PC-3 (cell line): Measurements from ENCODE around the gene AVL9. TPM values are rescaled to one million over a fixed set of nuclear protein-coding genes. Genes with fewer than 3 reads are reported as not detected.
"Not testable (repeated sequence)": the region's sequence is repeated elsewhere in the genome, so short reads cannot be mapped to it uniquely, and the experiment has no call there.

Experiments
- ATAC-seq: fragments of 200-7000 bp; cut with Tn5 transposase; 2 replicates; pipeline ENCODE4 v1.9.1; 2020; ENCODE audit warnings: mild to moderate bottlenecking, moderate library complexity
- BruUV-seq: library from RNA; stranded (reverse); fragments of 400-500 nt; replicated peaks from 2 replicates; lab custom pipeline; 2021; lab: Mats Ljungman, UMichigan
- CTCF ChIA-PET: fragments of 300-600 bp; sonication (Branson Sonifier 250); formaldehyde crosslinking; loops from one replicate; lab custom pipeline; 2022; ENCODE audit warnings: antibody characterized with exemption; lab: Charles Lee
- POLR2A ChIA-PET: fragments of 300-600 bp; sonication (Branson Sonifier 250); formaldehyde crosslinking; loops from one replicate; lab custom pipeline; 2022; ENCODE audit warnings: antibody characterized with exemption; ENCODE audit not compliant: unreplicated experiment; lab: Charles Lee
- DNase-seq: peaks from one replicate; pipeline ENCODE4 v3.0.0-alpha.2; 2015
- H2AFZ ChIP-seq: fragments of 300-600 bp; sonication (generic); 2 replicates; pipeline ENCODE4 v1.6.0; 2016; ENCODE audit warnings: antibody characterized with exemption, low read length
- H3F3A ChIP-seq: fragments of 300-600 bp; sonication (generic); one replicate; pipeline ENCODE4 v1.6.0; 2017; ENCODE audit warnings: antibody characterized with exemption, low read length, control low read depth, mild to moderate bottlenecking; ENCODE audit not compliant: unreplicated experiment
- H3K27ac ChIP-seq: fragments of 300-600 bp; sonication (generic); 2 replicates; pipeline ENCODE4 v1.5.1; 2016; ENCODE audit warnings: mild to moderate bottlenecking, low read length
- H3K27me3 ChIP-seq: fragments of 300-600 bp; sonication (generic); 2 replicates; pipeline ENCODE4 v1.6.1; 2016; ENCODE audit warnings: low read length, mixed read lengths
- H3K36me3 ChIP-seq: fragments of 300-600 bp; sonication (generic); 2 replicates; pipeline ENCODE4 v1.6.1; 2016; ENCODE audit warnings: low read depth, mixed run types, low read length, mixed read lengths
- H3K4me1 ChIP-seq: fragments of 300-600 bp; sonication (generic); 2 replicates; pipeline ENCODE4 v1.5.1; 2016; ENCODE audit warnings: low read length; ENCODE audit not compliant: insufficient read depth
- H3K4me2 ChIP-seq: fragments of 300-600 bp; sonication (generic); 2 replicates; pipeline ENCODE4 v1.6.0; 2016; ENCODE audit warnings: low read length
- H3K4me3 ChIP-seq: fragments of 300-600 bp; sonication (generic); 2 replicates; pipeline ENCODE4 v1.5.1; 2016; ENCODE audit warnings: mild to moderate bottlenecking, low read length, mixed read lengths
- H3K79me2 ChIP-seq: fragments of 300-600 bp; sonication (generic); 2 replicates; pipeline ENCODE4 v1.6.1; 2017; ENCODE audit warnings: low read length, mixed read lengths
- H3K9ac ChIP-seq: fragments of 300-600 bp; sonication (generic); 2 replicates; pipeline ENCODE4 v1.6.0; 2016; ENCODE audit warnings: mild to moderate bottlenecking, low read length
- H3K9me2 ChIP-seq: fragments of 300-600 bp; sonication (generic); replicated peaks from 2 replicates; pipeline ENCODE4 v1.6.1; 2016; ENCODE audit warnings: mixed run types, low read length, mixed read lengths
- H3K9me3 ChIP-seq: fragments of 300-600 bp; sonication (generic); 2 replicates; pipeline ENCODE4 v1.6.1; 2016; ENCODE audit warnings: low read length, mixed read lengths
- H4K20me1 ChIP-seq: fragments of 300-600 bp; sonication (generic); 2 replicates; pipeline ENCODE4 v1.6.1; 2016; ENCODE audit warnings: low read length, mixed read lengths
- EZH2 ChIP-seq: fragments of 300-600 bp; sonication (generic); IDR thresholded peaks from one replicate; pipeline ENCODE4 v1.6.1; 2017; ENCODE audit warnings: antibody characterized with exemption, mild to moderate bottlenecking, low read length; ENCODE audit not compliant: unreplicated experiment
- EZH2phosphoT487 ChIP-seq: fragments of 300-600 bp; sonication (generic); IDR thresholded peaks from 2 replicates; pipeline ENCODE4 v1.6.1; 2018; ENCODE audit warnings: mild to moderate bottlenecking, antibody characterized with exemption, low read length, borderline replicate concordance
- intact Hi-C: fragments of 100-400 bp; cut with micrococcal nuclease; formaldehyde crosslinking; loops from 2 replicates; pipeline ENCODE4 v1.9.0; 2023
- total RNA-seq: library from RNA; depleted of rRNA; stranded (reverse); fragments of >200 nt; gene quantifications from 2 replicates; pipeline ENCODE4 v1.2.3, GENCODE V29; 2014
- TF ChIP-seq, protein P1 (sequence below): fragments of 300-600 bp; sonication (generic); conservative IDR thresholded peaks from 2 replicates; pipeline ENCODE4 v1.5.1; 2017; ENCODE audit warnings: antibody characterized with exemption, low read depth, mild to moderate bottlenecking, low read length

AVL9 gene
- total RNA-seq, 1 experiment from 2014 or later = 13.2 TPM

DNA sequence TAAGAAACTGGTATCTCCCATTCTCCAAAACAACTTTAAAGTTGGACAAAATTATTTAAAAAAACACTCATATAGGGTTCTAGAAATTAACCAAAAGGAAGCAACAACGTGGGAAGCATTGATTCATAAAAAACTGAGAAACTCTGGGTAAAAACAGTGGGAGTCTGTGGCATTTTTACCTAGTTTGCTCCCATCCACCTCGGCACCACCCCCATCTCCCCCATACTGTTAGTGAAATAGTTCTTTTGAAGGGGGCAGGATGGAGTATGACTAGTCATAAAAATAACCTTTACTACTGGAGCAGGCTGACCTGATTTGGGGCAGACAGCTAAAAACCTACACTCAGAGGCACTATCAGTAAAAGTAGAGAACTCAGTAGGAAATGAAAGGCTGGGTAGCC lies 123.2 kb downstream of the AVL9 start:
- Histone ChIP-seq H3K9me3 (no peaks in the 10 kb centered on the region), H3K9me2 (no peaks in the 10 kb centered on the region), H3K4me1 (peaks cover 3% of the 10 kb centered on the region; the same call in 1 of the 2 replicates), H3K27me3 (no peaks in the 10 kb centered on the region), H3K9ac (no peak overlapping the region), H3K4me3 (no peak overlapping the region), H3K36me3 (no peaks in the 10 kb centered on the region), H3K79me2 (no peaks in the 10 kb centered on the region), H3F3A (no peaks in the 10 kb centered on the region), H4K20me1 (no peaks in the 10 kb centered on the region), H3K27ac (no peak overlapping the region), H2AFZ (no peak overlapping the region), H3K4me2 (no peak overlapping the region)
- ChIA-PET POLR2A (no interaction called here), CTCF (interaction anchor here (0.7 kb wide), 1 partner anchor 123 kb away, joined by 3 read pairs; the partner anchor contains the start of gene AVL9)
- no peak for TF ChIP-seq EZH2
- TF ChIP-seq, protein P1, sequence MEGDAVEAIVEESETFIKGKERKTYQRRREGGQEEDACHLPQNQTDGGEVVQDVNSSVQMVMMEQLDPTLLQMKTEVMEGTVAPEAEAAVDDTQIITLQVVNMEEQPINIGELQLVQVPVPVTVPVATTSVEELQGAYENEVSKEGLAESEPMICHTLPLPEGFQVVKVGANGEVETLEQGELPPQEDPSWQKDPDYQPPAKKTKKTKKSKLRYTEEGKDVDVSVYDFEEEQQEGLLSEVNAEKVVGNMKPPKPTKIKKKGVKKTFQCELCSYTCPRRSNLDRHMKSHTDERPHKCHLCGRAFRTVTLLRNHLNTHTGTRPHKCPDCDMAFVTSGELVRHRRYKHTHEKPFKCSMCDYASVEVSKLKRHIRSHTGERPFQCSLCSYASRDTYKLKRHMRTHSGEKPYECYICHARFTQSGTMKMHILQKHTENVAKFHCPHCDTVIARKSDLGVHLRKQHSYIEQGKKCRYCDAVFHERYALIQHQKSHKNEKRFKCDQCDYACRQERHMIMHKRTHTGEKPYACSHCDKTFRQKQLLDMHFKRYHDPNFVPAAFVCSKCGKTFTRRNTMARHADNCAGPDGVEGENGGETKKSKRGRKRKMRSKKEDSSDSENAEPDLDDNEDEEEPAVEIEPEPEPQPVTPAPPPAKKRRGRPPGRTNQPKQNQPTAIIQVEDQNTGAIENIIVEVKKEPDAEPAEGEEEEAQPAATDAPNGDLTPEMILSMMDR = no peak
- TF ChIP-seq EZH2phosphoT487 = no peak
- ATAC-seq (no peak), DNase-seq (no peak)
- no TSS peak for BruUV-seq
- intact Hi-C loops = no loop called here

DNA sequence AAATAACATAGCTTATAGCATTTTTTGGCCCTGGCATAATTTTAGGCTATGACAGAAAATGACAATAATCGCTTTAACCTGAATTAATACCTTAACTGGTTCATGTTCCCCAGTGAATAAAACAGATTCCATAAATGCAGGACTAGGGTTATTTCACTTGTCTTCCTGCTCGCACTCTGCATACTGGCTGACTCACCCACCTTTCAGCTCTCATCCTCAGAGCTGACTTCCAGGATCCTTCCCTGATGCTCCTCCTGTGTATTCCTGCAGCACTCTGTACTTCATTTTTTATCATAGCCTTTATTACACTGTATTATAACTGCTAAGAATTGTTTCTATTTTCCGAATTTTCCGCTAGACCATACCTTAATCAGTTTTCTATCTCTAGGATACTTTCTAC lies 123.7 kb downstream of the AVL9 start:
- Histone ChIP-seq H3K79me2 (no peaks in the 10 kb centered on the region), H3K9ac (no peak overlapping the region), H3K27me3 (no peaks in the 10 kb centered on the region), H3K27ac (no peak overlapping the region), H3K4me1 (peaks cover 3% of the 10 kb centered on the region; the same call in 1 of the 2 replicates), H3K4me2 (no peak overlapping the region), H3K4me3 (no peak overlapping the region), H4K20me1 (no peaks in the 10 kb centered on the region), H2AFZ (no peak overlapping the region), H3K36me3 (no peaks in the 10 kb centered on the region), H3K9me2 (no peaks in the 10 kb centered on the region), H3K9me3 (no peaks in the 10 kb centered on the region), H3F3A (no peaks in the 10 kb centered on the region)
- CTCF ChIA-PET = no interaction called here
- POLR2A ChIA-PET = no interaction called here
- peak; percentile 25 for DNase-seq
- TF ChIP-seq EZH2 (no peak), EZH2phosphoT487 (no peak)
- TF ChIP-seq, protein P1 = no peak
- no TSS peak for BruUV-seq
- ATAC-seq = peak; percentile 92
- intact Hi-C loops = no loop called here

DNA sequence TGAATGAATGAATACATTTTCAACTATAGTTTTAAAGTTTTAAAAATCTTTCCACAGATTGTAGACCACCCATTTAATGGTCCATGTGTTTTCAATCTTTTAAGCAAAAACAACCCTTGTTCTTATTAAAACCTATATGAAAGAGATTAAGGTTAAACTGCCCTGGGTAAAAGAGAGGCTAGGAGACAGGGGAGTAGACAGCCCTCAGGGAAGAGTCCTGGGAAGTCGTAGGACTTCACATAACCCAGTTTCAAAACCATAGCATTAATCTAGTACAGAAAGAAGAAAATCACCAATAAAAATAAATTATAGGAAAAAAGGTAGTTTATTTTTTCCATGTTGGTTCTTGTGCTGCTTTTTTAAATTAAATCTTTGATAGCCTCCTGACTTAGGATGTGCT lies 124.1 kb downstream of the AVL9 start:
- POLR2A ChIA-PET, BruUV-seq, H2AFZ ChIP-seq, H3K9ac ChIP-seq, H3K79me2 ChIP-seq, H3K4me3 ChIP-seq, H3K4me1 ChIP-seq, ATAC-seq, H4K20me1 ChIP-seq, CTCF ChIA-PET, H3K36me3 ChIP-seq, H3K4me2 ChIP-seq, H3K9me2 ChIP-seq, H3F3A ChIP-seq, H3K9me3 ChIP-seq, H3K27ac ChIP-seq, intact Hi-C loops, H3K27me3 ChIP-seq, DNase-seq: not testable (repeated sequence)
